IMR-90 (cell line): ENCODE data around the gene CXCL9. TPM values are rescaled to one million over a fixed set of nuclear protein-coding genes. Genes with fewer than 3 reads are reported as not detected.

Experiments
- ATAC-seq: fragments of 200-7000 bp; cut with Tn5 transposase; 2 replicates; pipeline ENCODE4 v1.9.1; 2020; ENCODE audit warnings: low read depth, mild to moderate bottlenecking, moderate library complexity
- BruUV-seq: library from RNA; stranded (reverse); fragments of 400-500 nt; replicated peaks from 2 replicates; lab custom pipeline; 2021; lab: Mats Ljungman, UMichigan
- CTCF ChIA-PET: fragments of 300-600 bp; formaldehyde crosslinking; extraction: SDS; loops from one replicate; lab custom pipeline; 2021; ENCODE audit warnings: antibody characterized with exemption; lab: Yijun Ruan, JAX
- POLR2A ChIA-PET: fragments of 300-600 bp; sonication (Branson Sonifier 250); formaldehyde crosslinking; loops from one replicate; lab custom pipeline; 2022; ENCODE audit warnings: antibody characterized with exemption; ENCODE audit not compliant: unreplicated experiment; lab: Charles Lee
- DNase-seq: peaks from one replicate; pipeline ENCODE4 v3.0.0; 2013
- H2AFZ ChIP-seq: replicated peaks from 2 replicates; pipeline ENCODE3; 2013; ENCODE audit warnings: low read length, mild to moderate bottlenecking; ENCODE audit not compliant: poor library complexity
- H2AK5ac ChIP-seq: 2 replicates; pipeline ENCODE4 v1.6.1; 2013; ENCODE audit warnings: low read depth, low read length, inconsistent platforms
- H2AK9ac ChIP-seq: replicated peaks from 2 replicates; pipeline ENCODE3; 2013; ENCODE audit warnings: mild to moderate bottlenecking, low read depth, low read length, moderate library complexity; ENCODE audit not compliant: poor library complexity
- H2BK120ac ChIP-seq: 2 replicates; pipeline ENCODE4 v1.6.1; 2013; ENCODE audit warnings: low read depth, low read length, inconsistent platforms
- H2BK15ac ChIP-seq: 3 replicates; pipeline ENCODE4 v1.6.1; 2013; ENCODE audit warnings: low read depth, low read length, inconsistent platforms
- H2BK20ac ChIP-seq: 2 replicates; pipeline ENCODE4 v1.6.1; 2013; ENCODE audit warnings: low read depth, mild to moderate bottlenecking, inconsistent platforms, low read length, moderate library complexity
- H2BK5ac ChIP-seq: 2 replicates; pipeline ENCODE4 v1.6.1; 2013; ENCODE audit warnings: mild to moderate bottlenecking, low read depth, low read length, inconsistent platforms; ENCODE audit not compliant: poor library complexity, severe bottlenecking
- H3K14ac ChIP-seq: replicated peaks from 2 replicates; pipeline ENCODE4 v1.6.1; 2013; ENCODE audit warnings: low read depth, low read length, inconsistent platforms
- H3K18ac ChIP-seq: 2 replicates; pipeline ENCODE4 v1.6.1; 2013; ENCODE audit warnings: low read depth, low read length, control low read depth
- H3K23ac ChIP-seq: 2 replicates; pipeline ENCODE4 v1.6.1; 2013; ENCODE audit warnings: low read depth, low read length, inconsistent platforms
- H3K27ac ChIP-seq: 2 replicates; pipeline ENCODE4 v1.5.1; 2013; ENCODE audit warnings: mild to moderate bottlenecking, control low read depth, low read length; ENCODE audit not compliant: insufficient read depth
- H3K27me3 ChIP-seq: 2 replicates; pipeline ENCODE4 v1.6.1; 2013; ENCODE audit warnings: low read length; ENCODE audit not compliant: control insufficient read depth, insufficient read depth
- H3K36me3 ChIP-seq: 2 replicates; pipeline ENCODE4 v1.6.1; 2013; ENCODE audit warnings: low read length, mixed read lengths; ENCODE audit not compliant: control insufficient read depth, insufficient read depth
- H3K4ac ChIP-seq: 2 replicates; pipeline ENCODE4 v1.6.1; 2013; ENCODE audit warnings: low read depth, low read length, inconsistent platforms
- H3K4me1 ChIP-seq: 2 replicates; pipeline ENCODE4 v1.6.1; 2013; ENCODE audit warnings: low read length, mixed read lengths; ENCODE audit not compliant: control insufficient read depth, insufficient read depth
- H3K4me2 ChIP-seq: 2 replicates; pipeline ENCODE4 v1.6.1; 2013; ENCODE audit warnings: low read depth, mild to moderate bottlenecking, control low read depth, low read length, moderate library complexity
- H3K4me3 ChIP-seq: 2 replicates; pipeline ENCODE4 v1.5.1; 2013; ENCODE audit warnings: low read depth, mild to moderate bottlenecking, control low read depth, low read length, moderate library complexity; ENCODE audit not compliant: insufficient read depth
- H3K56ac ChIP-seq: 2 replicates; pipeline ENCODE4 v1.6.1; 2013; ENCODE audit warnings: low read length, inconsistent platforms; ENCODE audit not compliant: insufficient read depth; ENCODE audit errors: extremely low read depth
- H3K79me1 ChIP-seq, 2 experiments: 2 replicates each; pipeline ENCODE4 v1.6.1; 2013; ENCODE audit warnings: low read length in 2 of 2, inconsistent platforms in 1 of 2, low read depth in 1 of 2
- H3K9ac ChIP-seq: 2 replicates; pipeline ENCODE4 v1.6.1; 2013; ENCODE audit warnings: low read depth, low read length, control low read depth
- H3K9me1 ChIP-seq: 2 replicates; pipeline ENCODE4 v1.6.1; 2013; ENCODE audit warnings: low read length, inconsistent platforms; ENCODE audit not compliant: insufficient read depth
- H3K9me3 ChIP-seq: 2 replicates; pipeline ENCODE4 v1.6.1; 2013; ENCODE audit warnings: low read length; ENCODE audit not compliant: control insufficient read depth, insufficient read depth
- H4K20me1 ChIP-seq: 2 replicates; pipeline ENCODE4 v1.6.1; 2013; ENCODE audit warnings: low read length, inconsistent platforms; ENCODE audit not compliant: insufficient read depth
- H4K5ac ChIP-seq: 2 replicates; pipeline ENCODE4 v1.6.1; 2013; ENCODE audit warnings: mild to moderate bottlenecking, low read depth, low read length, control low read depth
- H4K8ac ChIP-seq, 2 experiments: 2 replicates each; pipeline ENCODE4 v1.6.1; 2013; ENCODE audit warnings: low read depth in 2 of 2, low read length in 2 of 2, control low read depth in 1 of 2, inconsistent platforms in 1 of 2
- H4K91ac ChIP-seq: 2 replicates; pipeline ENCODE4 v1.6.1; 2013; ENCODE audit warnings: low read depth, low read length, inconsistent platforms; ENCODE audit not compliant: insufficient read depth
- CHD1 ChIP-seq: IDR thresholded peaks from 2 replicates; pipeline ENCODE4 v1.6.1; 2012; ENCODE audit warnings: low read depth, low read length, improper control_type of control experiment
- FOS ChIP-seq: fragments of 150-350 bp; IDR thresholded peaks from 2 replicates; pipeline ENCODE4 v1.6.1; 2016; ENCODE audit warnings: low read depth, low read length
- MAFK ChIP-seq: IDR thresholded peaks from 2 replicates; pipeline ENCODE4 v1.6.1; 2012; ENCODE audit warnings: low read depth, low read length, improper control_type of control experiment
- MAZ ChIP-seq: IDR thresholded peaks from 2 replicates; pipeline ENCODE4 v1.6.1; 2012; ENCODE audit warnings: low read depth, mild to moderate bottlenecking, low read length, improper control_type of control experiment, moderate library complexity, borderline replicate concordance
- NFE2L2 ChIP-seq: fragments of 150-350 bp; IDR thresholded peaks from 2 replicates; pipeline ENCODE4 v1.6.1; 2016; ENCODE audit warnings: low read depth, mild to moderate bottlenecking, low read length
- POLR2A ChIP-seq: IDR thresholded peaks from 2 replicates; pipeline ENCODE4 v1.6.1; 2012; ENCODE audit warnings: mild to moderate bottlenecking, low read depth, low read length
- RAD21 ChIP-seq: IDR thresholded peaks from 2 replicates; pipeline ENCODE4 v1.6.1; 2012; ENCODE audit warnings: low read length, improper control_type of control experiment
- RCOR1 ChIP-seq: IDR thresholded peaks from 2 replicates; pipeline ENCODE4 v1.6.1; 2012; ENCODE audit warnings: mild to moderate bottlenecking, low read length, improper control_type of control experiment; ENCODE audit not compliant: insufficient replicate concordance
- RFX5 ChIP-seq: IDR thresholded peaks from 2 replicates; pipeline ENCODE4 v1.8.0; 2012; ENCODE audit warnings: low read depth, mild to moderate bottlenecking, low read length, moderate library complexity
- SMC3 ChIP-seq: fragments of 150-350 bp; IDR thresholded peaks from 2 replicates; pipeline ENCODE4 v1.6.1; 2016; ENCODE audit warnings: low read depth, mild to moderate bottlenecking, antibody characterized with exemption, low read length, moderate library complexity
- WGBS, 2 experiments: methylation state at CpG; one replicate each; pipeline versions ENCODE4 v1.1.5 to v1.1.7; 2013; ENCODE audit warnings: missing lambda C conversion rate in 2 of 2; ENCODE audit not compliant: insufficient read length in 1 of 2; ENCODE audit errors: extremely low coverage in 2 of 2; 5-methylcytosine and 5-hydroxymethylcytosine counted together
- dilution Hi-C: fragments of 300-500 bp; cut with HindIII; formaldehyde crosslinking; loops from one replicate; pipeline ENCODE4 v1.14.3; 2018; ENCODE audit warnings: low sequenced_read_pairs; ENCODE audit not compliant: unreplicated experiment
- in situ Hi-C: fragments of 300-500 bp; cut with MboI; formaldehyde crosslinking; loops from 3 replicates; pipeline ENCODE4 v1.14.3; 2019; ENCODE audit warnings: low sequenced_read_pairs, inconsistent platforms, mixed read lengths
- intact Hi-C: fragments of 100-400 bp; cut with micrococcal nuclease; formaldehyde crosslinking; loops from 2 replicates; pipeline ENCODE4 v1.10.0; 2022
- polyA plus RNA-seq, 3 experiments: library from polyadenylated mRNA; depleted of rRNA; stranded (reverse); fragments of >200 nt; gene quantifications; 2 replicates each; pipeline ENCODE4 v1.2.3, GENCODE V29; 2012; ENCODE audit warnings: low replicate concordance in 1 of 3
- total RNA-seq: library from RNA; depleted of rRNA; stranded (reverse); fragments of >200 nt; gene quantifications from 2 replicates; pipeline ENCODE4 v1.2.3, GENCODE V29; 2012
- TF ChIP-seq, protein P1 (sequence below): conservative IDR thresholded peaks from 2 replicates; pipeline ENCODE4 v1.5.1; 2012; ENCODE audit warnings: mild to moderate bottlenecking, low read depth, low read length, improper control_type of control experiment
- TF ChIP-seq, protein P2 (sequence below): fragments of 150-350 bp; IDR thresholded peaks from 2 replicates; pipeline ENCODE4 v1.6.1; 2017; ENCODE audit warnings: mild to moderate bottlenecking, antibody characterized with exemption, low read length, low read depth
- TF ChIP-seq, protein P3 (sequence below): fragments of 150-350 bp; IDR thresholded peaks from 2 replicates; pipeline ENCODE4 v1.6.1; 2016; ENCODE audit warnings: low read depth, mild to moderate bottlenecking, low read length, moderate library complexity, borderline replicate concordance

Gene CXCL9
- total and polyA plus RNA-seq, 2 of the 4 experiments (the other 2 are of a cell fraction): not detected

DNA sequence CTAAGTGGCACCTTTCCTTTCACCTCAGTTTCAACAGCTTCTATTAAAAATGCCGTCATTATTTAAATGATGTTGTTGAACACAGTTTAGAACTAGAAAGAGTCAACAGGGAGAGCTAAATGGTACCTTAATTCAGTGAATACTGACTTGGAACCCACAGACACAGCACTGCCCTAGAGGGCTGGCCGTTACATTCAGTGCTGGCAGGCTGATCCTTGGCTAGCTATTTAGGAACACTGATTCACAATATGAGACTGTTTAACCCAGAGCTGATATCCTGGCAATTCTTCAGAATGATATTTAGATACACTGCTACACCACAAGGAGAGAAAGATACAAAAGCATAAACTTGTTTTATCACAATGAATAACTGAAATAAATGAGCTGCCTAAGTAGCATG, 53.8 kb downstream of the CXCL9 start:
- ChIA-PET POLR2A (no interaction called here), CTCF (no interaction called here)
- Histone ChIP-seq H3K9me3 (no peaks in the 10 kb centered on the region), H2AK5ac (no peak overlapping the region), H3K9me1 (no peaks in the 10 kb centered on the region), H4K8ac (no peak overlapping the region), H3K36me3 (peaks cover 43% of the 10 kb centered on the region), H2BK5ac (no peak overlapping the region), H2BK15ac (no peak overlapping the region), H3K56ac (no peak overlapping the region), H3K23ac (no peak overlapping the region), H2AFZ (no peak overlapping the region), H3K9ac (no peak overlapping the region), H3K27me3 (no peaks in the 10 kb centered on the region), H3K4me3 (no peak overlapping the region), H2AK9ac (no peak overlapping the region), H4K91ac (no peak overlapping the region), H2BK120ac (no peak overlapping the region), H4K20me1 (peaks cover 3% of the 10 kb centered on the region; the same call in 1 of the 2 replicates), H3K4me2 (no peak overlapping the region), H3K4ac (no peak overlapping the region), H3K18ac (no peak overlapping the region), H3K4me1 (no peaks in the 10 kb centered on the region; the same call in 1 of the 2 replicates), H3K27ac (no peak overlapping the region), H2BK20ac (no peak overlapping the region), H3K79me1 (no peaks in the 10 kb centered on the region; a peak in 1 of 4 replicates), H4K5ac (no peak overlapping the region), H3K14ac (no peak overlapping the region)
- no CpG with 5 or more reads among the region's 2 CpGs for WGBS, 2 experiments
- ATAC-seq (no peak), DNase-seq (peak; percentile 4)
- intact Hi-C loops (loop anchor here (5.0 kb wide), 1 partner anchor 36 kb away; no protein-coding TSS in a partner anchor), dilution Hi-C loops (no loop called here), in situ Hi-C loops (loop anchor here (25.0 kb wide), 1 partner anchor 166 kb away; no protein-coding TSS in a partner anchor)
- no TSS peak for BruUV-seq
- TF ChIP-seq, protein P1, sequence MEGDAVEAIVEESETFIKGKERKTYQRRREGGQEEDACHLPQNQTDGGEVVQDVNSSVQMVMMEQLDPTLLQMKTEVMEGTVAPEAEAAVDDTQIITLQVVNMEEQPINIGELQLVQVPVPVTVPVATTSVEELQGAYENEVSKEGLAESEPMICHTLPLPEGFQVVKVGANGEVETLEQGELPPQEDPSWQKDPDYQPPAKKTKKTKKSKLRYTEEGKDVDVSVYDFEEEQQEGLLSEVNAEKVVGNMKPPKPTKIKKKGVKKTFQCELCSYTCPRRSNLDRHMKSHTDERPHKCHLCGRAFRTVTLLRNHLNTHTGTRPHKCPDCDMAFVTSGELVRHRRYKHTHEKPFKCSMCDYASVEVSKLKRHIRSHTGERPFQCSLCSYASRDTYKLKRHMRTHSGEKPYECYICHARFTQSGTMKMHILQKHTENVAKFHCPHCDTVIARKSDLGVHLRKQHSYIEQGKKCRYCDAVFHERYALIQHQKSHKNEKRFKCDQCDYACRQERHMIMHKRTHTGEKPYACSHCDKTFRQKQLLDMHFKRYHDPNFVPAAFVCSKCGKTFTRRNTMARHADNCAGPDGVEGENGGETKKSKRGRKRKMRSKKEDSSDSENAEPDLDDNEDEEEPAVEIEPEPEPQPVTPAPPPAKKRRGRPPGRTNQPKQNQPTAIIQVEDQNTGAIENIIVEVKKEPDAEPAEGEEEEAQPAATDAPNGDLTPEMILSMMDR: no peak
- TF ChIP-seq SMC3 (no peak), MAZ (no peak), MAFK (no peak), POLR2A (no peak), RCOR1 (no peak), RAD21 (no peak), NFE2L2 (no peak), CHD1 (no peak), FOS (no peak), RFX5 (no peak)
- TF ChIP-seq, protein P2, sequence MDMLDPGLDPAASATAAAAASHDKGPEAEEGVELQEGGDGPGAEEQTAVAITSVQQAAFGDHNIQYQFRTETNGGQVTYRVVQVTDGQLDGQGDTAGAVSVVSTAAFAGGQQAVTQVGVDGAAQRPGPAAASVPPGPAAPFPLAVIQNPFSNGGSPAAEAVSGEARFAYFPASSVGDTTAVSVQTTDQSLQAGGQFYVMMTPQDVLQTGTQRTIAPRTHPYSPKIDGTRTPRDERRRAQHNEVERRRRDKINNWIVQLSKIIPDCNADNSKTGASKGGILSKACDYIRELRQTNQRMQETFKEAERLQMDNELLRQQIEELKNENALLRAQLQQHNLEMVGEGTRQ: no peak
- TF ChIP-seq, protein P3, sequence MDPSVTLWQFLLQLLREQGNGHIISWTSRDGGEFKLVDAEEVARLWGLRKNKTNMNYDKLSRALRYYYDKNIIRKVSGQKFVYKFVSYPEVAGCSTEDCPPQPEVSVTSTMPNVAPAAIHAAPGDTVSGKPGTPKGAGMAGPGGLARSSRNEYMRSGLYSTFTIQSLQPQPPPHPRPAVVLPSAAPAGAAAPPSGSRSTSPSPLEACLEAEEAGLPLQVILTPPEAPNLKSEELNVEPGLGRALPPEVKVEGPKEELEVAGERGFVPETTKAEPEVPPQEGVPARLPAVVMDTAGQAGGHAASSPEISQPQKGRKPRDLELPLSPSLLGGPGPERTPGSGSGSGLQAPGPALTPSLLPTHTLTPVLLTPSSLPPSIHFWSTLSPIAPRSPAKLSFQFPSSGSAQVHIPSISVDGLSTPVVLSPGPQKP: no peak
